D721Med (cell line): ENCODE results near the gene PCNT.

ENCODE experiments used
- DNase-seq: peaks from one replicate; pipeline ENCODE4 v3.0.0; 2011; ENCODE audit warnings: low spot score; ENCODE audit not compliant: insufficient read length
- FAIRE-seq: peaks from 2 replicates; lab custom pipeline; 2011; peaks lifted over from hg19 to GRCh38; lab: Jason Lieb, UNC
- TF ChIP-seq, protein P1 (sequence below): IDR thresholded peaks from 2 replicates; pipeline ENCODE4 v1.5.1; 2012; ENCODE audit warnings: mild to moderate bottlenecking, control low read depth; ENCODE audit not compliant: insufficient read depth; ENCODE audit errors: missing control alignments

Gene PCNT

DNA sequence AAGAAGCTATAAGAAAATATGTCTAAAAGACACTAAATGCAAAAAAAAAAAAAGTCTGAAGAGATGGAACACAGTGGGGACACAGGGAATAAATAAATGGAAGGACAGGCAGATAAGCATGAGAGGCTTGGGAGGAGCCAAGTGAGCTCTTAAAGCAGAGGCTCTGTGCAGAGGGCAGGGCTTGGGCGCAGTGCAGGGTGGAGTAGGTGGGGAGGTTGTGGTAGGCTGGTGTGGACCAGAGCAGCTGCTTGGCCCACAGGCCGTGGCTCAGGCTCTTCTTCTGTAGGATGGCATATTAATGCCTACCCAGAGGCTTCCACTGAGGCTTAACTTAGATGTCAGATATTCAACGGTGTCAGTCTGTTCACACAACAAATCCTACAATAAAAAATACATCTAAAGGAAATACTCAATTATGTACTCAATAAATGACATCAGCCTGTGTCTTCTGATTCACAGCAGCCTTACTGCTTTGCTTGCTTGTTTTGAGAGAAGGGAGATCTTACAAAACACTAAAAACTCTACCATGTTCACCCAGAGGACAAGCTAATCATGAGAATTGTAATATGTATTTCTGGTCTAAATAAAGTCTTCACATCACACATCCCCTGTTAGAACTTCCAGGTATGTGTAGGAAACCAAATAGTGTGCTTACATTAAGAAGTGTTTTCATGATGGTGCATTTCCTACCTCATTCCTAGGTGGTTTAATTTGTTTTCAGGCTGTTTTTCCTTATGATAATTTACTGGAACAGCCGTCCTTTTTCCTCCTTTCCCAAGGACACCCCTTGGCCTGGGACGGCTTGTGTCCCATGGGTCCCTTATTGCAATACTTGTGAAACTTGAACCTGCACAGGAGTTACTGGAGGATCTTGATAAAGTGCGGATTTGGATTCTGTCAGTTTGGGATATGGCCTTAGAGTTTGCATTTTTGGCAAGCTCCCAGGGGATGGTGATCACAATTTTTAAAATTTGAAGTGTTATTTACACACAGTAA is 159.6 kb downstream of the PCNT start:
- FAIRE-seq (no peak), DNase-seq (no peak)
- TF ChIP-seq, protein P1, sequence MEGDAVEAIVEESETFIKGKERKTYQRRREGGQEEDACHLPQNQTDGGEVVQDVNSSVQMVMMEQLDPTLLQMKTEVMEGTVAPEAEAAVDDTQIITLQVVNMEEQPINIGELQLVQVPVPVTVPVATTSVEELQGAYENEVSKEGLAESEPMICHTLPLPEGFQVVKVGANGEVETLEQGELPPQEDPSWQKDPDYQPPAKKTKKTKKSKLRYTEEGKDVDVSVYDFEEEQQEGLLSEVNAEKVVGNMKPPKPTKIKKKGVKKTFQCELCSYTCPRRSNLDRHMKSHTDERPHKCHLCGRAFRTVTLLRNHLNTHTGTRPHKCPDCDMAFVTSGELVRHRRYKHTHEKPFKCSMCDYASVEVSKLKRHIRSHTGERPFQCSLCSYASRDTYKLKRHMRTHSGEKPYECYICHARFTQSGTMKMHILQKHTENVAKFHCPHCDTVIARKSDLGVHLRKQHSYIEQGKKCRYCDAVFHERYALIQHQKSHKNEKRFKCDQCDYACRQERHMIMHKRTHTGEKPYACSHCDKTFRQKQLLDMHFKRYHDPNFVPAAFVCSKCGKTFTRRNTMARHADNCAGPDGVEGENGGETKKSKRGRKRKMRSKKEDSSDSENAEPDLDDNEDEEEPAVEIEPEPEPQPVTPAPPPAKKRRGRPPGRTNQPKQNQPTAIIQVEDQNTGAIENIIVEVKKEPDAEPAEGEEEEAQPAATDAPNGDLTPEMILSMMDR, result no peak

DNA sequence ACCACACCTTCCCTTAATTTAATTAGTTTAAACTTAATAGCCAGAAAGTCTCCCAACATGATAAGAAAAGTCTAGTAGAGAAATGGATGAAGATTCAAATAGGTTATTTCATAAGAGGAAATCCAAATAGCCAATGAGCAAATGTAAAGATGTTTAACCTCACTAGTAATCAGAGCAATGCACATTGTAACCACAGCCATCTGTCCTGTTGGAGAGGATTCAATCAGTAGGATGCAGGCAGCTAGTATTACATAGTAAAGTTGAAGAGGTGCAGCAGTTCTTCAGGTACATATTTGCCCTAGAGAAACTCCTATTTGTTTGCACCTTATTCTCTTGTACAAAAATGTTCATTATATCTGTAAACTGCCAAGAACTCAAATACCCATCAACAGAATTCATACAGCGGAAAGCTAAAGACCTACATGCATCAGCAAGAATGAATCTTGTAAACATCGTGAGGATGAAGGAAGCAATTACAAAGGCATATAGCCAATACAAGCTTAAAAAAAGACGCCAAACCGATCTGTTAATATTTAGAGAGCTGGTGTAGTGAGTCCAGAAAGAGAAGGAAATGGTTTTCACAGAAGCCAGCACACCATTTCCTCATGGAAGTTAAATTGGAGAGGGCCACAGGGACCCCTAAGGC is 162.6 kb downstream of the PCNT start:
- TF ChIP-seq, protein P1, result no peak
- FAIRE-seq (no peak), DNase-seq (no peak)

DNA sequence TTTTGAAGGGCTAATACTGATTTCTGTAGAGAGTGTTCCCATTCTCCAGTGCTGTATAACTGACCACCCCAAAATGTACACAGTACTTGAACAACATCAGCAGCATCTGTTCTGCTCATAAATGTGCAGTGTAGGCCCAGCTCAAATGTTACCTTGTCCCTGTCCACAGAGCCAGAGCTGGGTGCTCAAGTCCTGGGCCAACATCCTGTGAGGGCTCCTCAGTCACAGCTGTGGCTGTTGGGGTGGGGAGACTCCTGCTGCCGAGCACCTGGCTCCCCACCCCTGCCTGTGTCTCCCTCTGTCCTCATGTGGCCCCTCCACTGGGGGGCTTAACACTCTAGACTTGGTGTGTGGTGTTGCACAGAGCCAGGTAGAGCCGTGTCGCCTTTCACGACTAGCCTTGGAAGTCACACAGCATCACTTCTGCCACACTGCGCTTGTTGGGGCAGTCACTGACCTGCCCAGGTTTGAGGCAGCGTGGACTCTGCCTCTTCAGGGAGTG is 165.3 kb downstream of the PCNT start:
- DNase-seq (no peak), FAIRE-seq (no peak)
- TF ChIP-seq, protein P1, result no peak

DNA sequence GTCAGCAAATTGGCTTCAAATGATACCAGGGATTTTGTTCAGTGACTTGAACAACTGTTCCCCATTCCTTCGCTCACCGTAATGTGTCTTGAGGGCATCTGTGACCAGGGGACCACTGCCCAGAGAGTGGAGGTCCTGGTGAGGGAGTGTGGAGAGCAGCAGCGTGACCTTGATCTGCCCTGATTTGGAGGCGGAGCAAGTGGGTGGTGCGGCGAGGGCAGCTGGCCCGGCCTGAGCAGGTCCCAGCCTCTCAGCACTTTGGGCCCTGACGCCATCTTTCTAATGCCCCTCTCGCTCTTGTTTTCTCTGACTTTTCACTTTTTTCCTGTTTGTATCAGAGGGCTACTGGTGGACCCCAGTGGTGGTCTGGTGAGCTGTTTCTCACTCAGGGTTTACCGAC is 165.8 kb downstream of the PCNT start:
- TF ChIP-seq, protein P1, result no peak
- DNase-seq (no peak), FAIRE-seq (no peak)

DNA sequence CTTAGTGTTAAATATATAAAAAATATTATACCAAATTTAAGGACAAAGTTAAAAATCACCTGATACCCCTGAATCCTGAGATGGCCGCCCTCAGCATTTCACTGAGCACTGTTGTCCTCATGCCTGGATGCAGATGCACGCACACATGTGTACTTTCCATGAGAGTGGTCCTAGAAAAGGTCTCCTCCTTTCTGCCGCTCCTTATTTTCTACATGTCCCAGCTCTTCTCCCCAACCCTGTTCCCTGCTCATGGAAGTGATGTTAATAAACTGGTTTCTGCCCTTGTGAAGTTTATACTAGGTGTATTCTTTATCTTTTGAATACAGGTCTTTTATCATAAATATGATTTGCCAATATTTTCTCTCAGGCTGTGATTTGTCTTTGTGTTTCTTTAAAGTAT is 167.6 kb downstream of the PCNT start:
- TF ChIP-seq, protein P1, result no peak
- FAIRE-seq (no peak), DNase-seq (no peak)

DNA sequence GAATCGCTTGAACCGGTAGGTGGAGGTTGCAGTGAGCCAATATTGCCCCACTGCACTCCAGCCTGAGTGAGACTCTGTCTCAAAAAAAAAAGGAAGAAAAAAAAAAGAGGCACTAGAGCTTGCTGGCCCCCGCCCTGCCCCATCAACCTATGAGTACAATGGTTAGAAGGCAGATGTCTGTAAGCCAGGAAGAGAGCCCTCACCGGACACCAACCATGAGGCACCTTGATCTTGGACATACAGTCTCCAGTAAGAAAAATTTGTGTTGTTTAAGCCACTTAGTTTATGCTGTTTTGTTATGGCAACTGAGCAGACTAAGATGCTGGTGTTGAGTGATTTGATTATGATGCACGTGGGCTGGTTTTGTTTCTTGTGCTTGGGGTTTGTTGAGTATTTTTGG is 168.9 kb downstream of the PCNT start:
- TF ChIP-seq, protein P1, result no peak
- FAIRE-seq (no peak), DNase-seq (no peak)
